ENCODE measurements around the gene MPZL2.

DNA sequence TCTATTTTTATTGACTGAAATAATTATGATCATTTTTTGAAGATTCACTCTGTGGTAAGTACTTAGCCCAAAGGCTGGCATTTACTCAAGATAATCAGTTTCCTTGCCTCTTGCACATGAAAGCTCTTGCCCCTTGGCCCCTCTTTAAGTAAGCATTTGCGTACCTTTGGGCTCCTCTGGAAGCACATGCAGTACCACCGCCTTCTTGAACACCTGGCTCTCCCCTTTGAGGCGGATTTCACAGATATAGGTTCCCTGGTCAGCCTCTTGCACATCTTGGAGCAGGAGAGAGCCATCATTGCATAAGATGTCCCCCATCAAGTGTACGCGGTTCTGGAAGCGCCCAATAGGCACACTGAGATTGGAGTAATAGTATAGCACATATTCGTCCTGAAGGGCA, 53.8 kb downstream of the MPZL2 start:
- TF ChIP-seq, protein P1, sequence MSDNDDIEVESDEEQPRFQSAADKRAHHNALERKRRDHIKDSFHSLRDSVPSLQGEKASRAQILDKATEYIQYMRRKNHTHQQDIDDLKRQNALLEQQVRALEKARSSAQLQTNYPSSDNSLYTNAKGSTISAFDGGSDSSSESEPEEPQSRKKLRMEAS (IDR thresholded peaks at IDR 0.05; ENCODE audit: low read depth) = no peak
- no peak for TF ChIP-seq TAF1 (IDR thresholded peaks at IDR 0.05; ENCODE audit: borderline replicate concordance, low read depth, low read length)

All from SK-N-SH (cell line).